CD14-positive monocyte (primary cell): Measurements from ENCODE around the gene CAV1. TPM values are rescaled to one million over a fixed set of nuclear protein-coding genes. Genes with fewer than 3 reads are reported as not detected.

Source experiments
- DNase-seq, 3 donors: peaks; one replicate each; pipeline ENCODE4 v3.0.0-alpha.2; 2011 to 2022
- H2AFZ ChIP-seq: 2 replicates; pipeline ENCODE4 v1.6.0; 2012; ENCODE audit warnings: mild to moderate bottlenecking, low read depth, low read length, inconsistent platforms; ENCODE audit not compliant: insufficient read depth, poor library complexity, severe bottlenecking
- H3K27ac ChIP-seq, 2 donors: 1 replicate in 1 of 2; 2 replicates in 1 of 2; pipeline ENCODE4 v1.5.1; 2012 to 2013; ENCODE audit warnings: low read length in 2 of 2, control low read depth in 1 of 2, inconsistent platforms in 1 of 2, low read depth in 1 of 2, mild to moderate bottlenecking in 1 of 2
- H3K27me3 ChIP-seq, 2 donors: one replicate each; pipeline versions ENCODE4 v1.6.0 to v1.6.1; 2011 to 2013; ENCODE audit warnings: low read length in 2 of 2; ENCODE audit not compliant: control insufficient read depth in 2 of 2, insufficient read depth in 2 of 2
- H3K36me3 ChIP-seq, 2 donors: replicated peaks in 1 of 2; 1 replicate in 1 of 2; 2 replicates in 1 of 2; pipeline versions ENCODE4 v1.5.1 to v1.6.1; 2012 to 2013; ENCODE audit warnings: low read length in 2 of 2, control low read depth in 1 of 2, inconsistent platforms in 1 of 2, mild to moderate bottlenecking in 1 of 2; ENCODE audit not compliant: insufficient read depth in 2 of 2, control insufficient read depth in 1 of 2
- H3K4me1 ChIP-seq, 2 donors: 1 replicate in 1 of 2; 2 replicates in 1 of 2; pipeline versions ENCODE4 v1.5.1 to v1.6.1; 2012 to 2013; ENCODE audit warnings: low read length in 2 of 2, control low read depth in 1 of 2, inconsistent platforms in 1 of 2, mild to moderate bottlenecking in 1 of 2, moderate library complexity in 1 of 2; ENCODE audit not compliant: insufficient read depth in 2 of 2, control insufficient read depth in 1 of 2
- H3K4me2 ChIP-seq: replicated peaks from 2 replicates; pipeline ENCODE3; 2012; ENCODE audit warnings: low read length, moderate library complexity, mild to moderate bottlenecking; ENCODE audit not compliant: poor library complexity, severe bottlenecking; ENCODE audit errors: extremely low read depth
- H3K4me3 ChIP-seq, 3 experiments: fragments of 200-600 bp in 1 of 3; sonication (generic) in 1 of 3; replicated peaks in 1 of 3; 1 replicate in 2 of 3; 2 replicates in 1 of 3; pipeline ENCODE4 v1.5.1; 2011 to 2013; ENCODE audit warnings: low read length in 3 of 3, mild to moderate bottlenecking in 3 of 3, control low read depth in 2 of 3, low read depth in 2 of 3, inconsistent platforms in 1 of 3, moderate library complexity in 1 of 3
- H3K79me2 ChIP-seq: 2 replicates; pipeline ENCODE4 v1.6.0; 2012; ENCODE audit warnings: mild to moderate bottlenecking, control low read depth, inconsistent platforms, low read length, moderate library complexity; ENCODE audit not compliant: insufficient read depth
- H3K9ac ChIP-seq: 2 replicates; pipeline ENCODE4 v1.6.0; 2017; ENCODE audit warnings: low read length, mild to moderate bottlenecking; ENCODE audit not compliant: insufficient read depth, poor library complexity, severe bottlenecking
- H3K9me3 ChIP-seq, 2 donors: replicated peaks in 1 of 2; 1 replicate in 1 of 2; 2 replicates in 1 of 2; pipeline versions ENCODE4 v1.5.1 to v1.6.1; 2012 to 2013; ENCODE audit warnings: low read length in 2 of 2, control low read depth in 1 of 2; ENCODE audit not compliant: control insufficient read depth in 1 of 2, insufficient read depth in 1 of 2
- H4K20me1 ChIP-seq: 2 replicates; pipeline ENCODE4 v1.6.0; 2012; ENCODE audit warnings: mild to moderate bottlenecking, low read length, control low read depth, moderate library complexity; ENCODE audit not compliant: insufficient read depth
- H3K27ac Mint-ChIP-seq, 7 donors: one replicate each; pipeline ENCODE4 v1.8.0; 2020; ENCODE audit warnings: mild to moderate bottlenecking in 7 of 7, mixed read lengths in 7 of 7, moderate library complexity in 6 of 7, inconsistent platforms in 2 of 7
- H3K27me3 Mint-ChIP-seq, 3 donors: one replicate each; pipeline ENCODE4 v1.8.0; 2021 to 2022; ENCODE audit warnings: low read depth in 3 of 3, mild to moderate bottlenecking in 3 of 3, mixed read lengths in 3 of 3, moderate library complexity in 3 of 3, inconsistent platforms in 1 of 3
- H3K36me3 Mint-ChIP-seq, 2 donors: one replicate each; pipeline ENCODE4 v1.8.0; 2020; ENCODE audit warnings: mixed read lengths in 2 of 2, inconsistent platforms in 1 of 2, mild to moderate bottlenecking in 1 of 2
- H3K4me1 Mint-ChIP-seq: one replicate; pipeline ENCODE4 v1.8.0; 2020; ENCODE audit warnings: mild to moderate bottlenecking, mixed read lengths
- H3K4me3 Mint-ChIP-seq, 2 donors: one replicate each; pipeline ENCODE4 v1.8.0; 2020; ENCODE audit warnings: mild to moderate bottlenecking in 2 of 2, mixed read lengths in 2 of 2, moderate library complexity in 1 of 2
- H3K9me3 Mint-ChIP-seq, 7 donors: one replicate each; pipeline ENCODE4 v1.8.0; 2020 to 2022; ENCODE audit warnings: mixed read lengths in 7 of 7, mild to moderate bottlenecking in 6 of 7, moderate library complexity in 6 of 7, inconsistent platforms in 2 of 7
- CTCF ChIP-seq: fragments of 200-600 bp; IDR thresholded peaks from one replicate; pipeline ENCODE4 v1.8.0; 2022; ENCODE audit warnings: antibody characterized with exemption, mild to moderate bottlenecking
- WGBS: methylation state at CpG from one replicate; pipeline ENCODE4 v1.1.5; 2013; ENCODE audit warnings: missing lambda C conversion rate; ENCODE audit not compliant: insufficient coverage; 5-methylcytosine and 5-hydroxymethylcytosine counted together
- intact Hi-C, 2 donors: fragments of 100-400 bp; cut with micrococcal nuclease; formaldehyde crosslinking; loops; one replicate each; pipeline versions ENCODE4 v1.15.0 to v1.15.1; 2023
- polyA plus RNA-seq, 3 donors: library from polyadenylated mRNA; depleted of rRNA in 1 of 3; unstranded in 2 of 3; stranded (reverse) in 1 of 3; fragments of 300-500 nt in 2 of 3; fragments of >200 nt in 1 of 3; fragmentation: Illumina TruSeq in 2 of 3; gene quantifications; 1 replicate in 2 of 3; 2 replicates in 1 of 3; pipeline ENCODE4 v1.2.3, GENCODE V29; 2012 to 2021

The CAV1 gene
- polyA plus RNA-seq, 3 donors: not detected

DNA sequence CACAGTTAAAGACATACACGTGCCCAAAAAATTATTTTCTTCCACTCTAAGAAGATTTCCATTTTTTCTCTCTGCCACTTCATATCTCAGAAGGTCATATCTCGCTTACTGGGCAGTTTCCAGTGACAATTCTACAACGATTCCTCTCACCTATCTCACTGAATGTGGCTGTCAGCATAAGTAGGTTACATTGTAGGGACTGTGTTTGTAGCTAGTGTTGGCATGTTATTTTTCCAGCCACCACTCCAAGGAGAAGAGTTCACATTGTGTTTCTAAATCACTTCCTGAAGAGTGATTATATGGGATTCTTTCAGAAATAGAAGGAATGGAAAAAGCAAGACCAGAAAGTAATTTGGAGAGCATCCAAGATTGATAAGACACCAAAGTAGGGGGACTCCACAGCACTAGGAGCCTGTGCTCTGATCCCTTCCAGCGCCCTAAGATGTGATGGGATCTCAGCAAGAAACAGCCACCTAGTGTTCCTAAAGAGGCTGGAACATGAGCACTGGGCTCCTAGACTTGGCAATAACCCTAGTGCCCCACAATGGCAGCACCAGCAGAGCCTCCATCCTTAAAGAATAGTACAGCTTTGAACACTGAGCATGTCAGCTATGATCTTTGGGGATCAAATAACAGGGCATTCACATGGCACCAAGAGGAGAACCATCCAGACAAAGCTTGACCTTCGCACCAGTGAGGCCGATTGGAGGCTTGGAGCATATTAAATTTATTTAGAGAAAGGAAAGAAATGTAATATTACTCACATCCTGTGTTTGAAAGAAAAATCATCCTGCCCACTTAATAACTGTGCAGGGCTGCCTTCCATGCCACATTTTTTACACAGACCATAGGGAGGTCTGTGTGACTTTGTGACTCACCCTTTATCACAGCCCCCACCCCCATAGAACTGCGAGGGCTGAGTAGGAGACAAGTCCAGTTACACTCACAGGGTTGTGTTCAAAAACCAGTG is 51.8 kb downstream of the CAV1 start:
- DNase-seq: no peak
- no peaks in the 10 kb centered on the region for H3K27me3 Mint-ChIP-seq
- Histone ChIP-seq H4K20me1 (no peaks in the 10 kb centered on the region), H3K27me3 (no peaks in the 10 kb centered on the region), H3K9ac (no peak overlapping the region), H3K4me2 (no peak overlapping the region), H3K4me3 (no peak overlapping the region), H3K9me3 (no peaks in the 10 kb centered on the region), H3K4me1 (peaks cover 6 to 7% of the 10 kb centered on the region in 2 donors), H2AFZ (peak overlapping the region; percentile 25), H3K79me2 (no peaks in the 10 kb centered on the region), H3K27ac (no peak overlapping the region), H3K36me3 (no peaks in the 10 kb centered on the region)
- intact Hi-C loops: no loop called here
- no peak overlapping the region for H3K27ac Mint-ChIP-seq
- H3K4me3 Mint-ChIP-seq: no peak overlapping the region
- H3K9me3 Mint-ChIP-seq: peaks cover 0 to 3% (median 0%) of the 10 kb centered on the region in 7 donors
- no peaks in the 10 kb centered on the region for H3K36me3 Mint-ChIP-seq
- 87% methylated on average over 2 of the region's 7 CpGs for WGBS
- TF ChIP-seq CTCF: no peak
- peaks cover 10% of the 10 kb centered on the region for H3K4me1 Mint-ChIP-seq

DNA sequence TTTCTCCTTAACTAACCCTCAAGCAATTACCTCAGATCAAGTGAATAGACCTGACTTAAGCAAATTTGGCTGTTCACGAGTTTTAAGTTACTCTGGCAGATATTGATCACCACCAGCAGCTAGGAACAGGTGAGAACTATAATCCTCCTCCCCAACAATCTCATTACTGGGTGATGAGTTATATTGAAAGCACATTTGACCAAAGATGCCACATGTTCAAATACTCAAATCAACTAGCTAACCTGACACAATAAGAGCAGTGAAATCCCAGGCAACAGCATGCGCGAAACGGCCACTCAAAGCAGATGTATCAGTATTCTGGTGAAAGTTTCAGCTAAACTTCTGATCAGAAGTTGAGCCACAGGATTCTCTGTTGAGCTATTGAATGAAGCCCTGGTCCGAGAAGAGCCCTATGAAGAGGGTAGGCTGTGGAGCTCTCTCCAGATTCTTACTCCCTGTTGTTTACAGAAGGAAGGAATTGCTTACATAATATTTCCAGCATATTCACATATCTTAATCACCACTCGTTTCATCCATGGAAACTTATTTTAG is 52.6 kb downstream of the CAV1 start:
- H3K27me3 Mint-ChIP-seq: no peaks in the 10 kb centered on the region
- peaks cover 10% of the 10 kb centered on the region for H3K4me1 Mint-ChIP-seq
- Histone ChIP-seq H4K20me1 (no peaks in the 10 kb centered on the region), H3K4me3 (no peak overlapping the region), H3K27ac (no peak overlapping the region), H3K4me2 (no peak overlapping the region), H2AFZ (peak overlapping the region; percentile 25), H3K36me3 (no peaks in the 10 kb centered on the region), H3K4me1 (peaks cover 6 to 7% of the 10 kb centered on the region in 2 donors), H3K27me3 (no peaks in the 10 kb centered on the region), H3K9me3 (no peaks in the 10 kb centered on the region), H3K9ac (no peak overlapping the region), H3K79me2 (no peaks in the 10 kb centered on the region)
- H3K4me3 Mint-ChIP-seq: no peak overlapping the region
- intact Hi-C loops: no loop called here
- no peaks in the 10 kb centered on the region for H3K36me3 Mint-ChIP-seq
- WGBS: 80% methylated on average over 3 of the region's 6 CpGs
- peaks cover 0 to 3% (median 0%) of the 10 kb centered on the region in 7 donors for H3K9me3 Mint-ChIP-seq
- no peak for TF ChIP-seq CTCF
- DNase-seq: no peak
- no peak overlapping the region for H3K27ac Mint-ChIP-seq
